Measurements from ENCODE around the gene ARHGAP26. TPM values are rescaled to one million over a fixed set of nuclear protein-coding genes. Genes with fewer than 3 reads are reported as not detected.

Gene ARHGAP26
- total and polyA plus RNA-seq, 10 donors: 4.2 to 148 (median 55.5) TPM

GRCh38 chr5:143244000-143244736, 474.0 kb downstream of the ARHGAP26 start:
- DNase-seq: no peak
- no peaks in the 10 kb centered on the region for H3K27me3 ChIP-seq (replicated peaks in 1 of 7)
- H3K4me1 ChIP-seq: peaks cover 0 to 3% (median 0%) of the 10 kb centered on the region in 6 donors
- WGBS, 5 donors: 71 to 84% (median 79%) methylated on average over 16 of the region's 16 CpGs
- peak overlapping the region in 7 of 8 donors; percentile 59 to 73 (median 69) for H3K27ac ChIP-seq
- no peak overlapping the region for H3K4me3 ChIP-seq
- H3K9me3 ChIP-seq: peaks cover 0 to 6% (median 0%) of the 10 kb centered on the region in 8 donors
- intact Hi-C loops (cut with DNase I; ENCODE audit: low total_unique reads): no loop called here
- no peaks in the 10 kb centered on the region for H3K36me3 ChIP-seq
- TF ChIP-seq POLR2A (IDR thresholded peaks at IDR 0.05) (no peak), POLR2AphosphoS5 (IDR thresholded peaks at IDR 0.05) (peak in 1 of 3 donors; percentile 30)

- no peak for DNase-seq
Observed at GRCh38 chr5:143244990-143245389, 474.8 kb downstream of the ARHGAP26 start.

GRCh38 chr5:143245929-143246561, 475.9 kb downstream of the ARHGAP26 start:
- Histone ChIP-seq H3K36me3 (no peaks in the 10 kb centered on the region), H3K9me3 (peaks cover 0 to 6% (median 0%) of the 10 kb centered on the region in 8 donors), H3K4me1 (peaks cover 0 to 3% (median 0%) of the 10 kb centered on the region in 6 donors), H3K4me3 (no peak overlapping the region), H3K27ac (no peak overlapping the region), H3K27me3 (replicated peaks in 1 of 7) (no peaks in the 10 kb centered on the region)
- WGBS, 5 donors: 94 to 98% (median 95%) methylated on average over 11 of the region's 11 CpGs
- DNase-seq: no peak
- no peak for TF ChIP-seq POLR2AphosphoS5 (IDR thresholded peaks at IDR 0.05)
- TF ChIP-seq POLR2A (IDR thresholded peaks at IDR 0.05): no peak
- no peak for TF ChIP-seq CTCF (IDR thresholded peaks at IDR 0.05 in 8 of 11, conservative IDR thresholded peaks at IDR 0.05 in 3 of 11)
- intact Hi-C loops (cut with DNase I; ENCODE audit: low total_unique reads): no loop called here

More at GRCh38 chr5:143244990-143245389, 474.8 kb downstream of the ARHGAP26 start:
- TF ChIP-seq CTCF (IDR thresholded peaks at IDR 0.05 in 8 of 11, conservative IDR thresholded peaks at IDR 0.05 in 3 of 11) (no peak), POLR2AphosphoS5 (IDR thresholded peaks at IDR 0.05) (no peak), POLR2A (IDR thresholded peaks at IDR 0.05) (no peak)
- intact Hi-C loops (cut with DNase I; ENCODE audit: low total_unique reads): no loop called here
- Histone ChIP-seq H3K4me3 (no peak overlapping the region), H3K27ac (peak overlapping the region in 5 of 8 donors; percentile 59 to 73 (median 71)), H3K4me1 (peaks cover 0 to 3% (median 0%) of the 10 kb centered on the region in 6 donors), H3K9me3 (peaks cover 0 to 6% (median 0%) of the 10 kb centered on the region in 8 donors), H3K36me3 (no peaks in the 10 kb centered on the region), H3K27me3 (replicated peaks in 1 of 7) (no peaks in the 10 kb centered on the region)
- 70 to 98% (median 89%) methylated on average over 2 of the region's 2 CpGs for WGBS, 5 donors

GRCh38 chr5:143247134-143247815, 477.1 kb downstream of the ARHGAP26 start:
- Histone ChIP-seq H3K27ac (no peak overlapping the region), H3K4me3 (no peak overlapping the region), H3K9me3 (peaks cover 0 to 6% (median 0%) of the 10 kb centered on the region in 8 donors), H3K36me3 (no peaks in the 10 kb centered on the region), H3K27me3 (replicated peaks in 1 of 7) (no peaks in the 10 kb centered on the region), H3K4me1 (peaks cover 0 to 3% (median 0%) of the 10 kb centered on the region in 6 donors)
- DNase-seq: no peak
- 81 to 93% (median 86%) methylated on average over 1 of the region's 1 CpG for WGBS, 5 donors
- TF ChIP-seq POLR2AphosphoS5 (IDR thresholded peaks at IDR 0.05) (no peak), POLR2A (IDR thresholded peaks at IDR 0.05) (no peak), CTCF (IDR thresholded peaks at IDR 0.05 in 8 of 11, conservative IDR thresholded peaks at IDR 0.05 in 3 of 11) (no peak)
- intact Hi-C loops (cut with DNase I; ENCODE audit: low total_unique reads): no loop called here
